Medulla oblongata (tissue), 1 donor: ENCODE data around the gene MMP23B.

Experiments
- DNase-seq: peaks from one replicate; pipeline ENCODE4 v3.0.0-alpha.2; 2015; ENCODE audit errors: extremely low spot score

MMP23B gene

GRCh38 chr1:1620433-1621139 is 11.4 kb upstream of the MMP23B start:
- DNase-seq, result no peak

- DNase-seq, result no peak
Observed at GRCh38 chr1:1621173-1622009, 10.6 kb upstream of the MMP23B start.

- no peak for DNase-seq
Observed at GRCh38 chr1:1622010-1622787, 9.8 kb upstream of the MMP23B start.

GRCh38 chr1:1622788-1623094 is 9.2 kb upstream of the MMP23B start:
- no peak for DNase-seq

- DNase-seq, result no peak
Observed at GRCh38 chr1:1623181-1623630, 8.8 kb upstream of the MMP23B start.

- DNase-seq, result no peak
Observed at GRCh38 chr1:1623631-1624442, 8.1 kb upstream of the MMP23B start.

GRCh38 chr1:1624443-1625403 is 7.2 kb upstream of the MMP23B start:
- no peak for DNase-seq

- DNase-seq, result no peak
Observed at GRCh38 chr1:1625404-1625775, 6.6 kb upstream of the MMP23B start.

- no peak for DNase-seq
Observed at GRCh38 chr1:1625824-1626206, 6.2 kb upstream of the MMP23B start.

- no peak for DNase-seq
Observed at GRCh38 chr1:1626207-1627141, 5.5 kb upstream of the MMP23B start.

GRCh38 chr1:1627261-1627828 is 4.6 kb upstream of the MMP23B start:
- no peak for DNase-seq

- DNase-seq, result no peak
Observed at GRCh38 chr1:1627829-1628753, 3.9 kb upstream of the MMP23B start.

- no peak for DNase-seq
Observed at GRCh38 chr1:1628754-1629429, 3.1 kb upstream of the MMP23B start.

GRCh38 chr1:1629430-1630190 is 2.4 kb upstream of the MMP23B start:
- no peak for DNase-seq

- DNase-seq, result no peak
Observed at GRCh38 chr1:1630191-1630964, 1.6 kb upstream of the MMP23B start.
